A673 (cell line): ENCODE results near the gene PRDM1.

Experiments
- EZH2 ChIP-seq: fragments of 200-600 bp; sonication (generic); IDR thresholded peaks from 2 replicates; pipeline ENCODE4 v1.6.1; 2017; ENCODE audit warnings: borderline replicate concordance, low read depth, mild to moderate bottlenecking, mixed read lengths, antibody characterized with exemption, low read length; ENCODE audit not compliant: poor library complexity, severe bottlenecking
- TF ChIP-seq, protein P1 (sequence below): fragments of 300-800, 200-600 bp; sonication (generic); conservative IDR thresholded peaks from 2 replicates; pipeline ENCODE4 v1.5.1; 2017; ENCODE audit warnings: low read depth, mild to moderate bottlenecking, antibody characterized with exemption, low read length, moderate library complexity, mixed read lengths

- TF ChIP-seq, protein P1, sequence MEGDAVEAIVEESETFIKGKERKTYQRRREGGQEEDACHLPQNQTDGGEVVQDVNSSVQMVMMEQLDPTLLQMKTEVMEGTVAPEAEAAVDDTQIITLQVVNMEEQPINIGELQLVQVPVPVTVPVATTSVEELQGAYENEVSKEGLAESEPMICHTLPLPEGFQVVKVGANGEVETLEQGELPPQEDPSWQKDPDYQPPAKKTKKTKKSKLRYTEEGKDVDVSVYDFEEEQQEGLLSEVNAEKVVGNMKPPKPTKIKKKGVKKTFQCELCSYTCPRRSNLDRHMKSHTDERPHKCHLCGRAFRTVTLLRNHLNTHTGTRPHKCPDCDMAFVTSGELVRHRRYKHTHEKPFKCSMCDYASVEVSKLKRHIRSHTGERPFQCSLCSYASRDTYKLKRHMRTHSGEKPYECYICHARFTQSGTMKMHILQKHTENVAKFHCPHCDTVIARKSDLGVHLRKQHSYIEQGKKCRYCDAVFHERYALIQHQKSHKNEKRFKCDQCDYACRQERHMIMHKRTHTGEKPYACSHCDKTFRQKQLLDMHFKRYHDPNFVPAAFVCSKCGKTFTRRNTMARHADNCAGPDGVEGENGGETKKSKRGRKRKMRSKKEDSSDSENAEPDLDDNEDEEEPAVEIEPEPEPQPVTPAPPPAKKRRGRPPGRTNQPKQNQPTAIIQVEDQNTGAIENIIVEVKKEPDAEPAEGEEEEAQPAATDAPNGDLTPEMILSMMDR, result no peak
- no peak for TF ChIP-seq EZH2
Measured at GRCh38 chr6:106085692-106085983, 498 bp upstream of the PRDM1 start.
